Stromal cell of bone marrow (primary cell): Measurements from ENCODE around the gene HARBI1.
A peak's percentile ranks its signal among the peaks of the same experiment; 100 is the strongest.

ENCODE experiments used
- DNase-seq: peaks from one replicate; pipeline ENCODE4 v3.0.0-alpha.2; 2012; ENCODE audit warnings: low read depth

HARBI1 gene, protein sequence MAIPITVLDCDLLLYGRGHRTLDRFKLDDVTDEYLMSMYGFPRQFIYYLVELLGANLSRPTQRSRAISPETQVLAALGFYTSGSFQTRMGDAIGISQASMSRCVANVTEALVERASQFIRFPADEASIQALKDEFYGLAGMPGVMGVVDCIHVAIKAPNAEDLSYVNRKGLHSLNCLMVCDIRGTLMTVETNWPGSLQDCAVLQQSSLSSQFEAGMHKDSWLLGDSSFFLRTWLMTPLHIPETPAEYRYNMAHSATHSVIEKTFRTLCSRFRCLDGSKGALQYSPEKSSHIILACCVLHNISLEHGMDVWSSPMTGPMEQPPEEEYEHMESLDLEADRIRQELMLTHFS

DNA sequence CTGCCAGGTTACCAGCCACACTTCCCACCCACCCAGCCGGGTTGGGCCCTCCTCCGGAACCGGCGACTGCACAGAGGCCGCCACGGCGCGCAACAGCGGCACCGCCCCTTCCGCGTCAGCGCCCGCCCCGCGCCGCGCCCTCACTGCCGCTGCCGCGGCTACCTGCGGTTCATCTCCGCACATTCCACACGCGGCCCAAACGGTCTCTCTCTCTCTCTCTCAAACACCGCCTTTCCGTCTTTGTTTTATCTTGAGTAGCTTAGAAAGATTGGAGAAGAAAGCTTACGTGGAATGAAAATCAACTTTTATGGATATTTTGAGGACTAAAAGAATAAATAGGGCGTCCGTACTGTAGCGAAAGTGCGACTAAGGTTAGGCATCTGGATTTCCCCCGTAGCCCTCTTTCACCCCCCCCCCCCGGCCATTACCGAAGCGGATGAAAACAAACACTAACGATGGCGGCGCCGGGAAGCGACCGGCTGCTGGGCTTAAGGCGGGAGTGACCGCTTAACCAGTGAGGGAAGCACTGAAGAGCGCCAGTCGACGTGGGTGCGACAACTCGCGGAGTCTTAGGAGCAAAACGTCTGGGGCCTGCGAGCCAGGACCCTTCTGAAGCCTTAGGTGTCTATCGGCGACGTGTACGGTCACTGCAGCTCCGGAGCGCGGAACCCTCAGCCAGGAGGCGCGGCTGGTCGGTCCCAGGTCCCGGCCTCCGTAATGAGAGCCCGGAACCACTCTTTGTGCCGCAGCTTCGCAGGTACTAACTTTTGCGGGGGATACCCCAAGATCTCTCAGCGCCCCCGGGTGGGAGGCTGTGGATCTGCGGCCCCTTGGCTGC is at the start of gene HARBI1, which contains the start of gene ATG13:
Gene HARBI1 (minus strand): TSS at position 94 of the 838 bp plus-strand sequence. CDS start 990 bp downstream, outside the sequence.
Gene ATG13 (plus strand): TSS at position 420 of the 838 bp plus-strand sequence. CDS start 26,739 bp downstream, outside the sequence.
- peak; percentile 69 for DNase-seq

GRCh38 chr11:46666516-46666915 is 49.5 kb upstream of the HARBI1 start:
- DNase-seq = no peak

DNA sequence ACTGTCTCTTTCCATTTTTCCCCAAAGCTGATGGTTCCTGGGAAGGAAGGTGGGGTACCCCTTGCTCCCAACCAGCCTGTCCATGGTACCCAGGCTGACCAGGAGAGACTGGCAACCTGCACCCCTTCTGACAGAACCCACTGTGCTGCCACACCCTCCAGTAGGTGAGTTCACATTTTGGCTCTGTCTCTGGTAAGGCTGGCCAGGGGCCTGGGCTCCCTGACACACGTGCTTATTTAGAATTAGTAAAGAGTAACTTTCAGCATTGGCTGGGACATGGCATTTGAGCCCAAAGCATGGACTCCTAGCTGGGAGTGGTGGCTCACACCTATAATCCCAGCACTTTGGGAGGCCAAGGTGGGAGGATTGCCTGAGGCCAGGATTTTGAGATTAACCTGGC is 48.3 kb upstream of the HARBI1 start:
- DNase-seq = no peak

GRCh38 chr11:46664612-46665011 is 47.6 kb upstream of the HARBI1 start:
- DNase-seq = no peak

DNA sequence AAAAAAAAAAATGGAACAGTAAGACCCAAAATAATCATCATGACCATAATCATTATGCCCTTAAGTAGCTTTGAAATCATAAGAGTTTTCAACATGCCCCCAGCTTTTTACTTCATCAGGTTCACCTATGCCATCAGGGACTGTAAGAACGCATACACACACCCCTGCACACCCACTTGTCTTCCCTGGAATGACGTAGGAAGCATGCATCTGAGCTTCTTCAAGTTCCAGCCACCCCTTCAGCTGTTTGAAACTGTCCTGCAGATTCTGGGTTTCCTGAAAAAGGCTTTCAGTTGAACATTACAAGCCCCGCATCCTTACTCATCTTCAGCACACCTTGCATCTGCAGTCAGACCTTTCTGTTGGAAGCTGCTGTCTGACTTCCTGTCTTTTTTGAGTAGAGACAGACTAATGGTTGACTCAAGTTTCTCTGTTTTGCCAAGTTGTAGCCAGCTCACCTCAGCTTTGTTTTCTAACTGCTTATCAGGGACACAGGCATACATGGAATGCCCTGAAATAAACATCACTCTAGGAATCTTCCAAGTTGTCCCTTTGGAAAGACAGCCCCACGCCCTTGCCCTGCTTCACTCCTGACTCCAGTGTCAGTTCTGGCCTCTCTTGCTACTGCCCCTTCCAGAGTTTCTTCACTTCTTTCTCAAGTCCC is 46.4 kb upstream of the HARBI1 start:
- DNase-seq = no peak

- DNase-seq = no peak
Observed at GRCh38 chr11:46662366-46662765, 45.3 kb upstream of the HARBI1 start.

GRCh38 chr11:46661836-46662235 is 44.8 kb upstream of the HARBI1 start:
- no peak for DNase-seq

DNA sequence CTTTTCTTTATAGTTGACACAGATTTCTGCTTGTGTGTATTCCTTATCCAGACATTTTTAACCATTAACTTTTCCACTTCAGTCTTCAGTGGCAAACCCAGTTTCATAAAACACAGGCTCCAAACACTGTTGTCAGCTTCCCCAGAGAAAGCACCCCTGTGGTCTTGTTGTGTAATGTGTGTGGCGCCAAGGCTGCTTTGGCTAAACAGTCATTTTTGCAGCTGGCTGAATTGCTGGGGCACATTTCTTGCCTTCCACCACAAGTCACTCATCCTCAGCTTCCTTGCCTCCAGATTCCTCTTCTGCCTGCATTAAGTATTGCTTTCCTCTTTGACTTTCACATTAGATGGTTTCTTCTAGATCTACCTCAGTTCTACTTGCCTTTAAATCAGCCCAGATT is 42.9 kb upstream of the HARBI1 start:
- DNase-seq = peak; percentile 65

DNA sequence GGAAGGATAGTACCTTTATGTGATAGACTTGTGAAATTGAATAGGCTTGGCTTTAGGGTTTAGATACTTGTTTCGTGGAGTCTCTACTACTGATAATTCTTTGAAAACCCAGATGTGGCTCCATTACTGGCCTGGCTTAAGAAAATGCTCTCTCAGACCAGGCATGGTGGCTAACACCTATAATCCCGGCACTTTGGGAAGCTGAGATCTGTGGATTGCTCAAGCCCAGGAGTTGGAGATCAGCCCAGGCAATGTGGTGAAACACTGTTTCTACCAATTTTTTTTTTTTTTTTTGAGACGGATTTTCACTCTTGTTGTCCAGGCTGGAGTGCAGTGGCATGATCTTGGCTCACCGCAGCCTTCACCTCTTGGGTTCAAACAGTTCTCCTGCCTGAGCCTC is 41.2 kb upstream of the HARBI1 start:
- peak; percentile 77 for DNase-seq

GRCh38 chr11:46657186-46657585 is 40.2 kb upstream of the HARBI1 start:
- DNase-seq = no peak

DNA sequence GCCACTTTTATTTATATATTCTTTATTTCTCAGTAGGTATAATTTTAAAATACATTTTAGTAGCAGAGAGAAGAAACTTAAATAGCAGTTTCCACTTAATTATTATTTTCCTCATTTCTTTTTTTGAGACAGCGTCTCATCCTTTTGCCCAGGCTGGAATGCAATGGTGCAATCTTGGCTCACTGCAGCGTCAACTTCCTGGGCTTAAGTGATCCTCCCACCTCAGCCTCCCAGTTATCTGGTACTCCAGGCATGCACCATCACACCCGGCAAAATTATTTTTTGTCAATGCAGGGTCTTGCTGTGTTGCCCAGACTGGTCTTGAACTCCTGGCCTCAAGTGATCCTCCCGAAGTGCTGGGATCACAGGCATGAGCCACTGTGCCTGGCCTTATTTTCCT is 38.6 kb upstream of the HARBI1 start:
- no peak for DNase-seq

- peak; percentile 94 for DNase-seq
Observed at GRCh38 chr11:46649180-46649738, 32.2 kb upstream of the HARBI1 start.

DNA sequence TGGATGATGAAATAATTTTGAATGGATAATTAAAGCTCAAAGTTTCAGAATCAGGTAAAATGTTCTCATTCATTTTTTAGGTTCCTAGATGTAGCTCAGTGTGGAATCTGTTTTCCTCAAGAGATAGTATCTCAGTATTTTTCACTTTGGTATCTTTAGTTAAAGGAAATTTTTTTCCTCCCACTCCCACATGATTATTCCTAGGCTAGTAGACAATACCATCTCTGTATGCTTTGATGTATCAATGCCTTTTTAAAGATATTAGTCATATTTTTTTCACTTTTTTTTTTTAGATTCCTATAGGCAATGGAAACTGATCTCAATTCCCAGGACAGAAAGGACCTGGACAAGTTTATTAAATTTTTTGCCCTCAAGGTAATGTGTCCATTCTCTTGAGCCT is 27.0 kb upstream of the HARBI1 start:
- no peak for DNase-seq

DNA sequence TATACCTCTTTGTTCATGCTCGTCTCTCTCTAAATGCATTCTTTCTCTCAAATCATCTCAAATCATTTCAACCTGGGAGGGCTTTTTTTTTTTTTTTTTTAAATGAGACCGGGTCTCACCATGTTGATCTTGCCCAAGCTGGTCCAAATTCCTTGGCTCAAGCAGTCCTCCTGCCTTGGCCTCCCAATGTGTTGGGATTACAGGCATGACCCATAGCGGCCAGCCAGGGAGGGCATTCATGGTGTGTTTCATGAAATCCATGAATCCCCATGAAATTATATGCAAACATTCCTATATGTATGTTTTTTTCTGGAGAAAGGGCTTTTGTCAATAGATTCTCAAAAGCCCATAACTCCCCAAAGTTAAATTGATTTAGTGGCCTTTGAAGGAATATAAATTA is 26.5 kb upstream of the HARBI1 start:
- no peak for DNase-seq

- no peak for DNase-seq
Observed at GRCh38 chr11:46642627-46643335, 25.8 kb upstream of the HARBI1 start.

GRCh38 chr11:46641639-46642038 is 24.6 kb upstream of the HARBI1 start:
- no peak for DNase-seq

GRCh38 chr11:46640036-46640788 is 23.2 kb upstream of the HARBI1 start:
- DNase-seq = no peak

DNA sequence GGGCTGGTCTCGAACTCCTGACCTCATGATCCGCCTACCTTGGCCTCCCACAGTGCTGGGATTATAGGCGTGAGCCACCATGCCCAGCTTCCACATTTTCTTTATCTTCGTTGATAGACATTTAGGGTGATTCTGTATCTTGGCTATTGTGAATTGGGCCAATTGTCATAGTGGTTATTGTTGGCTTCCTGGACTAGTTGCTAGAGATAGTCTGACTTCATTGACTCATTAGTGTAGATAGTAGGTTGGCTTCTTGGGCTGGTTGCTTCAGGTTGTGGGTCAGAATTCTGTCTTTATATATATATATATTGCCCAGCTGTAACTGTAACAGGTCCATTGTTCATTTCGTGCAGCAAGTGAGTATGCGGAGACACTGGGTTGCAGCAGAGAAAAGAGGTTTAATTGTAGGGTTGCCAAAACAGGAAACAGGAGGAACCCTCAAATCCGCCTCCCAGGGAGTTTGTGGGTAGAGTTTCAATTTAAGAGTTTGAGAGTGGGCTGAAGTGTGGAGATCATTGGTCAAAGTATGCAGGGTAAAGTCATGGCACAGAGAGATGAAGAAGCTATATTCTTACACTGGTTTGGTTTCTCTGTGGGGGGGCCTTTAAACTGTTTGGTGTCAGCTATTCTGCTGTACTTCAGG is 22.3 kb upstream of the HARBI1 start:
- DNase-seq = no peak

DNA sequence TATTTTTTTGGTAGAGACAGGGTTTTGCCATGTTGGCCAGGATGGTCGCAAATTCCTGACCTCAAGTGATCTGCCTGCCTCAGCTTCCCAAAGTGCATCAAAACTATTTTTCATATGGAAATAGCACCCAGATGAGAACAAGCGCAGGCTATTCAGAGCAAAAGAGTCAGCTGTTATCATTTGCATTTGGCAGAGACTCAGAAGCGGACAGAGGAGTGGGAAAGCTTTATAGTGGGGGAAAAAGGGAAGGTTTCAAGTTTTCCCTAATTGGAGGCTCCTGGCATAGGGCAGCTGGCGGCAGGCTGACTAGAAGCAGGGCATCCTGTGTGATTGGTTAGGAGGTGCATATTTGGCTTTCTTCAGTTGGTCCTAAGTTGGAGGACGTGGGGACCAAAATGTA is 20.5 kb upstream of the HARBI1 start:
- no peak for DNase-seq

GRCh38 chr11:46635557-46636139 is 18.6 kb upstream of the HARBI1 start:
- DNase-seq = no peak
